CD1c-positive myeloid dendritic cell (primary cell): ENCODE measurements around the gene SLC32A1.
A peak's percentile ranks its signal among the peaks of the same experiment; 100 is the strongest.

Experiments used
- DNase-seq: peaks from one replicate; pipeline ENCODE4 v3.0.0-alpha.2; 2016; ENCODE audit errors: extremely low spot score

Gene SLC32A1

GRCh38 chr20:38725931-38726803 lies 1.9 kb downstream of the SLC32A1 start:
- DNase-seq: peak; percentile 24

GRCh38 chr20:38726804-38727606 lies 2.7 kb downstream of the SLC32A1 start:
- peak; percentile 51 for DNase-seq

GRCh38 chr20:38727607-38728190 lies 3.4 kb downstream of the SLC32A1 start:
- DNase-seq: no peak

- no peak for DNase-seq
Observed at GRCh38 chr20:38728191-38728781, 4.0 kb downstream of the SLC32A1 start.

GRCh38 chr20:38728911-38729642 lies 4.8 kb downstream of the SLC32A1 start:
- no peak for DNase-seq

GRCh38 chr20:38729767-38730166 lies 5.5 kb downstream of the SLC32A1 start:
- DNase-seq: no peak

- no peak for DNase-seq
Observed at GRCh38 chr20:38730167-38730988, 6.1 kb downstream of the SLC32A1 start.

- peak; percentile 72 for DNase-seq
Observed at GRCh38 chr20:38730989-38731737, 6.9 kb downstream of the SLC32A1 start.

- DNase-seq: no peak
Observed at GRCh38 chr20:38731738-38732113, 7.4 kb downstream of the SLC32A1 start.

- DNase-seq: no peak
Observed at GRCh38 chr20:38732981-38733380, 8.7 kb downstream of the SLC32A1 start.

GRCh38 chr20:38735172-38735571 lies 10.9 kb downstream of the SLC32A1 start:
- no peak for DNase-seq

- no peak for DNase-seq
Observed at GRCh38 chr20:38737887-38738286, 13.6 kb downstream of the SLC32A1 start.

GRCh38 chr20:38745757-38746156 lies 21.5 kb downstream of the SLC32A1 start:
- no peak for DNase-seq

GRCh38 chr20:38747495-38748096 lies 23.3 kb downstream of the SLC32A1 start:
- no peak for DNase-seq

- peak; percentile 97 for DNase-seq
Observed at GRCh38 chr20:38748097-38748860, 24.0 kb downstream of the SLC32A1 start, which contains the start of gene ACTR5. Gene ACTR5, plus strand, starts transcription at chr20:38748460. Its CDS starts 19 bp downstream, at chr20:38748479.

GRCh38 chr20:38748861-38749149 lies 24.5 kb downstream of the SLC32A1 start:
- no peak for DNase-seq

- peak; percentile 49 for DNase-seq
Observed at GRCh38 chr20:38751360-38751976, 27.2 kb downstream of the SLC32A1 start.

- no peak for DNase-seq
Observed at GRCh38 chr20:38752029-38752428, 27.7 kb downstream of the SLC32A1 start.
